ENCODE measurements around the gene TMEM218.

TMEM218 gene

GRCh38 chr11:125049164-125049792 lies 62.1 kb downstream of the TMEM218 start:
- DNase-seq = no peak
